DMS79 (cell line): ENCODE results near the gene CREB5.

Experiments
- DNase-seq: peaks from one replicate; lab custom pipeline; 2025; lab: John Stamatoyannopoulos, UW

Gene CREB5

GRCh38 chr7:28643584-28644340 lies 231.4 kb downstream of the CREB5 start:
- DNase-seq: no peak

- no peak for DNase-seq
Observed at GRCh38 chr7:28645866-28646265, 233.5 kb downstream of the CREB5 start.

- no peak for DNase-seq
Observed at GRCh38 chr7:28646376-28647075, 234.2 kb downstream of the CREB5 start.

- DNase-seq: no peak
Observed at GRCh38 chr7:28647076-28647421, 234.7 kb downstream of the CREB5 start.

GRCh38 chr7:28649189-28649588 lies 236.9 kb downstream of the CREB5 start:
- DNase-seq: no peak

GRCh38 chr7:28649811-28650210 lies 237.5 kb downstream of the CREB5 start:
- no peak for DNase-seq

- no peak for DNase-seq
Observed at GRCh38 chr7:28654110-28654509, 241.8 kb downstream of the CREB5 start.

GRCh38 chr7:28656529-28656928 lies 244.2 kb downstream of the CREB5 start:
- no peak for DNase-seq

GRCh38 chr7:28658381-28658780 lies 246.1 kb downstream of the CREB5 start:
- DNase-seq: no peak

- DNase-seq: no peak
Observed at GRCh38 chr7:28660132-28660531, 247.8 kb downstream of the CREB5 start.

GRCh38 chr7:28661826-28662595 lies 249.7 kb downstream of the CREB5 start:
- no peak for DNase-seq

- DNase-seq: no peak
Observed at GRCh38 chr7:28666154-28666553, 253.8 kb downstream of the CREB5 start.

- no peak for DNase-seq
Observed at GRCh38 chr7:28668085-28668484, 255.8 kb downstream of the CREB5 start.

GRCh38 chr7:28669330-28669729 lies 257.0 kb downstream of the CREB5 start:
- no peak for DNase-seq

- DNase-seq: no peak
Observed at GRCh38 chr7:28671526-28671925, 259.2 kb downstream of the CREB5 start.

- DNase-seq: no peak
Observed at GRCh38 chr7:28672397-28672797, 260.1 kb downstream of the CREB5 start.

- DNase-seq: no peak
Observed at GRCh38 chr7:28674359-28674782, 262.1 kb downstream of the CREB5 start.

- no peak for DNase-seq
Observed at GRCh38 chr7:28675429-28675828, 263.1 kb downstream of the CREB5 start.

- no peak for DNase-seq
Observed at GRCh38 chr7:28677668-28678067, 265.4 kb downstream of the CREB5 start.

- DNase-seq: no peak
Observed at GRCh38 chr7:28678431-28678965, 266.2 kb downstream of the CREB5 start.

- no peak for DNase-seq
Observed at GRCh38 chr7:28681693-28682310, 269.5 kb downstream of the CREB5 start.

GRCh38 chr7:28682801-28683200 lies 270.5 kb downstream of the CREB5 start:
- no peak for DNase-seq
